ENCODE results near the gene BEND7.
"Not testable (repeated sequence)": the region's sequence is repeated elsewhere in the genome, so short reads cannot be mapped to it uniquely, and the experiment has no call there.

BEND7 gene

GRCh38 chr10:13417459-13418126 lies 111.2 kb downstream of the BEND7 start:
- DNase-seq, result no peak

GRCh38 chr10:13416760-13417159 lies 112.1 kb downstream of the BEND7 start:
- no peak for DNase-seq

- no peak for DNase-seq
Observed at GRCh38 chr10:13414855-13415254, 114.0 kb downstream of the BEND7 start.

- no peak for DNase-seq
Observed at GRCh38 chr10:13414137-13414536, 114.7 kb downstream of the BEND7 start.

GRCh38 chr10:13412894-13413293 lies 115.9 kb downstream of the BEND7 start:
- no peak for DNase-seq

- DNase-seq, result no peak
Observed at GRCh38 chr10:13404791-13405190, 124.0 kb downstream of the BEND7 start.

- no peak for DNase-seq
Observed at GRCh38 chr10:13404305-13404759, 124.5 kb downstream of the BEND7 start.

GRCh38 chr10:13403426-13403825 lies 125.4 kb downstream of the BEND7 start:
- DNase-seq, result not testable (repeated sequence)

- DNase-seq, result no peak
Observed at GRCh38 chr10:13402021-13402420, 126.8 kb downstream of the BEND7 start.

GRCh38 chr10:13401142-13401541 lies 127.7 kb downstream of the BEND7 start:
- no peak for DNase-seq

- no peak for DNase-seq
Observed at GRCh38 chr10:13400196-13400965, 128.4 kb downstream of the BEND7 start.

- no peak for DNase-seq
Observed at GRCh38 chr10:13399752-13400151, 129.1 kb downstream of the BEND7 start.

- no peak for DNase-seq
Observed at GRCh38 chr10:13399236-13399635, 129.6 kb downstream of the BEND7 start.

- no peak for DNase-seq
Observed at GRCh38 chr10:13397052-13397451, 131.8 kb downstream of the BEND7 start.

- no peak for DNase-seq
Observed at GRCh38 chr10:13396369-13396768, 132.4 kb downstream of the BEND7 start.

GRCh38 chr10:13395540-13395939 lies 133.3 kb downstream of the BEND7 start:
- DNase-seq, result no peak

- no peak for DNase-seq
Observed at GRCh38 chr10:13393640-13394039, 135.2 kb downstream of the BEND7 start.

- DNase-seq, result no peak
Observed at GRCh38 chr10:13392701-13393100, 136.1 kb downstream of the BEND7 start.
